Gastroesophageal sphincter (tissue), 4 donors: Measurements from ENCODE around the gene PIN4. TPM values are rescaled to one million over a fixed set of nuclear protein-coding genes. Genes with fewer than 3 reads are reported as not detected.

Experiments used
- ATAC-seq: fragments of 150-250 bp; one replicate; pipeline ENCODE4 v1.9.1; 2016; ENCODE audit warnings: mild to moderate bottlenecking, moderate library complexity
- H3K27ac ChIP-seq, 4 donors: fragments of 200-600 bp; sonication (generic) in 3 of 4; 1 replicate in 3 of 4; 2 replicates in 1 of 4; pipeline ENCODE4 v1.5.1; 2016 to 2019
- H3K27me3 ChIP-seq: fragments of 200-600 bp; sonication (generic); one replicate; pipeline ENCODE4 v1.5.1; 2019
- H3K36me3 ChIP-seq, 2 donors: fragments of 200-600 bp; sonication (generic); one replicate each; pipeline ENCODE4 v1.5.1; 2019; ENCODE audit warnings: control low read depth in 1 of 2
- H3K4me1 ChIP-seq, 3 donors: fragments of 200-600 bp; sonication (generic); 1 replicate in 2 of 3; 2 replicates in 1 of 3; pipeline ENCODE4 v1.5.1; 2016 to 2019; ENCODE audit warnings: control low read depth in 2 of 3
- H3K4me3 ChIP-seq, 2 donors: fragments of 200-600 bp; sonication (generic); one replicate each; pipeline ENCODE4 v1.5.1; 2019; ENCODE audit warnings: mild to moderate bottlenecking in 1 of 2, moderate library complexity in 1 of 2
- H3K9me3 ChIP-seq, 3 donors: fragments of 200-600 bp; sonication (generic); one replicate each; pipeline ENCODE4 v1.5.1; 2017 to 2019; ENCODE audit warnings: control low read depth in 2 of 3
- EP300 ChIP-seq: sonication (generic); formaldehyde crosslinking; IDR thresholded peaks from one replicate; pipeline ENCODE4 v1.6.1; 2017; ENCODE audit warnings: antibody characterized with exemption, mild to moderate bottlenecking
- POLR2A ChIP-seq, 2 donors: fragments of 450-650 bp; IDR thresholded peaks; one replicate each; pipeline ENCODE4 v1.6.1; 2017; ENCODE audit warnings: antibody characterized with exemption in 2 of 2, mild to moderate bottlenecking in 2 of 2, moderate library complexity in 1 of 2
- POLR2AphosphoS5 ChIP-seq: sonication (generic); formaldehyde crosslinking; IDR thresholded peaks from one replicate; pipeline ENCODE4 v1.6.1; 2017; ENCODE audit warnings: antibody characterized with exemption
- WGBS, 2 donors: methylation state at CpG; one replicate each; pipeline ENCODE4 v1.1.5; 2018; ENCODE audit warnings: low coverage in 1 of 2; 5-methylcytosine and 5-hydroxymethylcytosine counted together
- total RNA-seq, 4 donors: library from RNA; depleted of rRNA; stranded (reverse); fragments of >200 nt; gene quantifications; one replicate each; pipeline ENCODE4 v1.1.0, GENCODE V29; 2016
- TF ChIP-seq, protein P1 (sequence below), 4 experiments: fragments of 200-600 bp in 2 of 4; fragments of 450-650 bp in 2 of 4; sonication (generic) in 1 of 4; IDR thresholded peaks; one replicate each; pipeline ENCODE4 v1.5.1; 2017 to 2019; ENCODE audit warnings: antibody characterized with exemption in 4 of 4, mild to moderate bottlenecking in 2 of 4, moderate library complexity in 2 of 4

Gene PIN4
- total RNA-seq, 4 donors from 2014 or later: 5.7 to 10.6 (median 8.8) TPM

DNA sequence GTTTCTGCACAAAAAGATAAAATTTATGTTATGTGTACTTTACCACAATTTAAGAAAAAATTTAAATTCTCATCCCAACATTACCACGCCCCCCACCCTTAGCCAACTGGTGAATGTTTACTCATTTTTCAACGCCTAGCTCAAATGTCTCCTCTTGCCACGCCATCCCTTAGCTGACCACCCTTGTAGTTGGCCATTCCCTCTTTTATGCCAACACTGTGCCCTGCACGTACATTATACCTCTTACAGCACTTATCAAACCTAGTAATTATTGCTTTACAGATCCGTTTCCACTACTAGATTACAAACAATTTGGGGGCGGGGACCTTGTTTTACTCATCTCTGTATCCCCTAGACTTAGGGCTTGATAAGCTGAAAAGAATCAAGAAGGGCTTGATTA is 56.6 kb downstream of the PIN4 start:
- Histone ChIP-seq H3K27ac (no peak overlapping the region), H3K4me3 (no peak overlapping the region), H3K4me1 (no peaks in the 10 kb centered on the region), H3K9me3 (no peaks in the 10 kb centered on the region), H3K27me3 (no peaks in the 10 kb centered on the region), H3K36me3 (no peaks in the 10 kb centered on the region)
- 16 to 36% methylated on average over 4 to 6 of the region's 6 CpGs for WGBS, 2 donors
- ATAC-seq: no peak
- no peak for TF ChIP-seq EP300
- TF ChIP-seq, protein P1, sequence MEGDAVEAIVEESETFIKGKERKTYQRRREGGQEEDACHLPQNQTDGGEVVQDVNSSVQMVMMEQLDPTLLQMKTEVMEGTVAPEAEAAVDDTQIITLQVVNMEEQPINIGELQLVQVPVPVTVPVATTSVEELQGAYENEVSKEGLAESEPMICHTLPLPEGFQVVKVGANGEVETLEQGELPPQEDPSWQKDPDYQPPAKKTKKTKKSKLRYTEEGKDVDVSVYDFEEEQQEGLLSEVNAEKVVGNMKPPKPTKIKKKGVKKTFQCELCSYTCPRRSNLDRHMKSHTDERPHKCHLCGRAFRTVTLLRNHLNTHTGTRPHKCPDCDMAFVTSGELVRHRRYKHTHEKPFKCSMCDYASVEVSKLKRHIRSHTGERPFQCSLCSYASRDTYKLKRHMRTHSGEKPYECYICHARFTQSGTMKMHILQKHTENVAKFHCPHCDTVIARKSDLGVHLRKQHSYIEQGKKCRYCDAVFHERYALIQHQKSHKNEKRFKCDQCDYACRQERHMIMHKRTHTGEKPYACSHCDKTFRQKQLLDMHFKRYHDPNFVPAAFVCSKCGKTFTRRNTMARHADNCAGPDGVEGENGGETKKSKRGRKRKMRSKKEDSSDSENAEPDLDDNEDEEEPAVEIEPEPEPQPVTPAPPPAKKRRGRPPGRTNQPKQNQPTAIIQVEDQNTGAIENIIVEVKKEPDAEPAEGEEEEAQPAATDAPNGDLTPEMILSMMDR (IDR thresholded peaks at IDR 0.05): no peak
- TF ChIP-seq POLR2A (IDR thresholded peaks at IDR 0.05): no peak

DNA sequence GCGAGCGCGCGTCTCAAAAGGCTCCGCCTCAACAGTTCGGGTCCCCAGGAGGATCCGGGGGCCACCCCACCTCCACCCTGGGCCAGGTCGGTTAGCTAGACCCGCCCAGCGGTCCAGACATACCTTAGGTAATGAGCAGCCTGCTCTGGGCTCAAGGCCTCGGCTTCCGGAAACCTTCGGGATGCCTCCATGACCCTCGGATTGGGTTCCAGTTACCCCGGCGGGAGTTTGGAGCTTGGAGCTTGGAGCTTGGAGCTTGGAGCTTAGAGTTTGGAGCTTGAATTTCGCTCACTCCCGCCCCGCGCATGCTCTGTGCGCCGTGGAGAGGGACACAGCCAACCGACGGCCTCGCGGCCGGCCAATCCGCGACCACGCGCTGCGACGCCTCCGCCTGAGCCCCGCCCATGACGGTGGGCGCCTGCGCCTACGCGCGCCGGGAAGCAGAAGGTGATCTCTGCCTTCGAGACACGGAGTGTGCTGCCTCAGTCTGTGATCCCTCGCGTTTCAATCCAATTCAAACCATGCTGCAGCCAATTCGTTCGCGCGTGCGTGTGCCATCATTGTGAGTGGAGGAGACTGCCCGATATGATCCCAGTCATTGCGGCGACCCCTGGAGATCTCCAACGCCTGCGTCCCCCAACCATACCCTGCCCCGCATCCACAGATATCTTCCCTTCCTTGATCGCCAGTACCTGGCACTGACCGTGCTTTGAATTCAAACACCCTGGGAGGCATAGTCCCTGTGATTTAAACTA is 57.3 kb downstream of the PIN4 start, which contains the start of gene ERCC6L:
TSS of gene ERCC6L (minus strand) at position 307 of the 755 bp plus-strand sequence. CDS start at position 191, 116 bp downstream.
- H3K4me3 ChIP-seq: peak within 1 kb of the TSS; percentile 34 to 36
- 0% methylated on average over 2 of the region's 59 CpGs; no CpG with 5 or more reads in 1 of the 2 donors for WGBS, 2 donors
- no peaks in the 10 kb centered on the region for H3K36me3 ChIP-seq
- no peaks in the 10 kb centered on the region for H3K27me3 ChIP-seq
- ATAC-seq: peak; percentile 97
- peak within 1 kb of the TSS in 3 of 4 donors; percentile 51 to 64 (median 62) for H3K27ac ChIP-seq
- H3K9me3 ChIP-seq: no peaks in the 10 kb centered on the region
- no peaks in the 10 kb centered on the region for H3K4me1 ChIP-seq
- TF ChIP-seq POLR2AphosphoS5: peak; percentile 26
- TF ChIP-seq, protein P1 (IDR thresholded peaks at IDR 0.05): no peak
- no peak for TF ChIP-seq POLR2A (IDR thresholded peaks at IDR 0.05)

DNA sequence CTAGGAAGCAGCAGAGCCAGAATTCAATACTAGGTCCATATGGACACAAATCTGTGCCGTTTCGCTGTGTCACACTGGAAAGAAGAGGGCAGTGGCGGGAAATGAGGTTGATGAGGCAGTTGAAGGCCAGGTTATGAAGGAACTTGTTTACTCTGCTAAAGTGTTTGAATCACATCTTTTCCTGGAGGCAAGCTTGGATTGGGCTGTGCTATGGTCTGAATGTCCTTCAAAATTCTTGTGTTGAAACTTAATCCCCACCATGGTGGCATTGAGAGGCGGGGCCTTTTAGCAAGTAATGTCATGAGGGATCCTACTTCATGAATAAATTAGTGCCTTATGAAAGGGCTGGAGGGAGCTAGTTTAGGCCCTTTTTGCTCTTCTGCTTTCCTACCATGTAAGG is 59.4 kb downstream of the PIN4 start:
- H3K4me1 ChIP-seq: no peaks in the 10 kb centered on the region
- TF ChIP-seq POLR2A (IDR thresholded peaks at IDR 0.05) (no peak), POLR2AphosphoS5 (no peak), EP300 (no peak)
- TF ChIP-seq, protein P1 (IDR thresholded peaks at IDR 0.05): no peak
- H3K27me3 ChIP-seq: no peaks in the 10 kb centered on the region
- H3K36me3 ChIP-seq: no peaks in the 10 kb centered on the region
- no peak for ATAC-seq
- no peak overlapping the region for H3K4me3 ChIP-seq
- WGBS, 2 donors: 86 to 100% methylated on average over 2 to 3 of the region's 4 CpGs
- no peak overlapping the region for H3K27ac ChIP-seq
- no peaks in the 10 kb centered on the region for H3K9me3 ChIP-seq

DNA sequence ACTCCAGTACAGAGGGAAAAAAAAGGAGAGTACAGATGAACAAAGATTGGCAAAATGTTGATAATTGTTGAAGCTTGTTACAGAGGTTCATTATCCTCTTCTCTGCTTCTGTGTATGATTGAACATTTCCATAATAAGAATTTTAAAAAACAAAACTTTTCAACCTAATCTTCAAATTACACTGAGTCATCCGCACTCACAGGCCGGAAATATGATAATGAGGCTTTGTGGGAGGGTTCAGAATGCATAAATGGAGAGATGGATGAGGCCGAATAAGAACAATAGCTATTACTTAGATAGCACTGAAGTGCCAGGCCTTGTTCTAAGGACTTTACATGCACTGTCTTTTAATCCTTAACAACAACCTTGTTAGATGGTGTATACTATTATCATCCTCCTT is 61.9 kb downstream of the PIN4 start:
- Histone ChIP-seq H3K27me3 (no peaks in the 10 kb centered on the region), H3K9me3 (no peaks in the 10 kb centered on the region), H3K36me3 (no peaks in the 10 kb centered on the region), H3K4me3 (no peak overlapping the region), H3K27ac (no peak overlapping the region), H3K4me1 (no peaks in the 10 kb centered on the region)
- TF ChIP-seq POLR2A (IDR thresholded peaks at IDR 0.05): no peak
- TF ChIP-seq, protein P1 (IDR thresholded peaks at IDR 0.05): no peak
- TF ChIP-seq POLR2AphosphoS5: no peak
- TF ChIP-seq EP300: no peak
- ATAC-seq: no peak
- WGBS, 2 donors: 28 to 40% methylated on average over 2 to 3 of the region's 3 CpGs

DNA sequence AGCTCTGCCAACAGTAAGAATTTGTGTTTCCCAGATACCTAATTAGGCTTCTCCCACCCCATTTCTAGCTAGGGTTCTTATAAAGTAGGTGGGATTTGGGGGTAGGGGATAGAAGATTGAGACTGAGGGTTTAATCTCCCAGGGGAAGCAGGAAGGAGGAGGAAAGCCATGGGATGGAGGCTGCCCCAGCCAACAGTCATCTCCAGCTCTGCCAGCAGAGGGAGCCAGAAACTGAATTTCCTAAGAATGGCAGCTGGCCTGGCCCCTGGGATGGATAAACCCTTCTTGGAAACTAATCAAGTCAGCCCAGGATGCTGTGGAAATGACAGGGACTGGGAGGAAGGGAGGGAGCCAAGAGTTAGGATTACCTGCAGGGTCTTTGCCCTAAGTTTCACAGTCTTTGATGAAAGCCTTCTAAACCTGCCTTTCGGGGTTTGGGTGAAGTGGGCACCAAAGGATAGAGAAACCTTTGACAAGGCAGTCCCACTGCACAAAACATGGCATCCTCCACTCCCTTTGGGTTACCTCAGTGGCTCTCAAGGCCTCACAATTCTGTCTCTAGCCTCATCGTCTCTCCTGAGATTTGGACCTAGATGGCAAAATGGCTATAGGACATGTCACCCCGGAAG is 64.0 kb downstream of the PIN4 start:
- H3K27ac ChIP-seq: no peak overlapping the region
- no peaks in the 10 kb centered on the region for H3K9me3 ChIP-seq
- H3K4me3 ChIP-seq: no peak overlapping the region
- WGBS, 2 donors: 88 to 93% methylated on average over 2 of the region's 3 CpGs
- TF ChIP-seq POLR2AphosphoS5 (no peak), POLR2A (IDR thresholded peaks at IDR 0.05) (no peak), EP300 (no peak)
- TF ChIP-seq, protein P1 (IDR thresholded peaks at IDR 0.05): peak; percentile 40 to 69 (median 44)
- H3K4me1 ChIP-seq: no peaks in the 10 kb centered on the region
- H3K27me3 ChIP-seq: no peaks in the 10 kb centered on the region
- peak; percentile 46 for ATAC-seq
- no peaks in the 10 kb centered on the region for H3K36me3 ChIP-seq
